Epithelial cell of esophagus (primary cell): ENCODE data around the gene TSPAN3.
A peak's percentile ranks its signal among the peaks of the same experiment; 100 is the strongest.

Source experiments
- DNase-seq: peaks from one replicate; pipeline ENCODE4 v3.0.0; 2010; ENCODE audit warnings: low read depth
- H3K4me3 ChIP-seq: 2 replicates; pipeline ENCODE4 v1.5.1; 2011; ENCODE audit warnings: mild to moderate bottlenecking, low read length, control low read depth
- CTCF ChIP-seq: IDR thresholded peaks from 2 replicates; pipeline ENCODE4 v1.5.1; 2011; ENCODE audit warnings: low read depth, mild to moderate bottlenecking, low read length, control low read depth, inconsistent platforms; ENCODE audit not compliant: insufficient read depth; ENCODE audit errors: missing control alignments

TSPAN3 gene

GRCh38 chr15:77111789-77112188, 40.9 kb upstream of the TSPAN3 start:
- no peak overlapping the region for H3K4me3 ChIP-seq
- TF ChIP-seq CTCF = no peak

DNA sequence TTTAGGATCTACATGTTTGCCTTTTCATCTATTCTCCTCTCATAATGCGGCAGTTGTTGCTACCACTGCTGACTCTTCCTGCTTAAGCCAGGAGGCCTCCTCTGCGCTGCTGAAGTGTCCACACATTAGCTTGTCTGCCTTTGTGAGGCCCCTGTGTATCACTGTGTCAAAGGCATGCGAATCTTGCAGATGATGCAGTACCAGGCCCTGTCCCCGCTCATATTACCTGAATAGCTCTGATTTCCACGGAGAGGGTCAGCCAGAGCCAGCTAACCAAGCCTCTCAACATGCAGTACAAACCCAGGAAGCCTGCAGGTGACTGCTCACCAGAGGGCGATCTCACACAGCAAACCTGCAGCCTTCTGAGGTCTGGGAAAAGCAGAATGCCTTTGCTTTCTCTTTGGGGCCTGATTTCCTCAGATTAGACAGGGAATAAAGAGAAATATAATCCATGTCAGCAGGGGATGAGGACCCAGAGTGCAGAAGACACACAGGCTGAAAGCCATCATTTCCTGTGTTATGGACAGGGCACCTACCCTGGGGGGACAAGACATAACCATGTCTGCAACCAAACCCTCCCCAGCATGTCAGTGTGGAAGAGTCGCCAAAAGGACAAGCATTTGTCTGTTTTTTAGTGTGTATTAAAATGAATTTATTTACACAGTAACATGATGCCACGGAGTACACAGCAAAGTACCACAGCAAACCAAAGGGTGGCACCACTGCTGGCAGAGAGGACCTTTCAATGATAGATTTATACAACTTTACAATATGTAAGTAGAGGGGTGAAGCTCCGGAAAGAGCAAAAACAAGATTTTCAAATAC, 36.8 kb upstream of the TSPAN3 start:
- peak; percentile 51 for DNase-seq
- no peak overlapping the region for H3K4me3 ChIP-seq
- peak; percentile 84 for TF ChIP-seq CTCF

More at GRCh38 chr15:77111789-77112188, 40.9 kb upstream of the TSPAN3 start:
- no peak for DNase-seq

- no peak for TF ChIP-seq CTCF
- DNase-seq = no peak
- no peak overlapping the region for H3K4me3 ChIP-seq
Measured at GRCh38 chr15:77107068-77107467, 36.2 kb upstream of the TSPAN3 start.

DNA sequence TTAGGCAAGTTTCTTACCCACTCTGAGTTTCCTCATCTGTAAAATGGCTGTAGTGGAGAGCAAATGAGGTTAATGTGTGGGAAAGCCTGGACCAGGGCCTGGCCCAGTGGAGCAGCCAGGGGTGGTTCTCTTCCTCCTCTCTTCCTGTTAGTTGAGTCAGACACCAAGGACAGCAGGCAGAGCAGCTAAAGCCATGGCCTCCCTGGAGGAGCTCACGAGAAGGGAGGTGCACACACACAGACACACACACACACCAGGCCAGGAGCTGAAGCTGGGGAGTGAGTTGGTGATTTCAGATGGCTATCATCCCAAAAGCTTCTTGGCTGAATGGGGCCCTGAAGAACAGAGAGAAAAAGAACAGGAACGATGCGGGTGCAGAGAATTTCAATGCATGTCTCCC, 33.2 kb upstream of the TSPAN3 start:
- DNase-seq = no peak
- TF ChIP-seq CTCF = no peak
- H3K4me3 ChIP-seq = no peak overlapping the region

DNA sequence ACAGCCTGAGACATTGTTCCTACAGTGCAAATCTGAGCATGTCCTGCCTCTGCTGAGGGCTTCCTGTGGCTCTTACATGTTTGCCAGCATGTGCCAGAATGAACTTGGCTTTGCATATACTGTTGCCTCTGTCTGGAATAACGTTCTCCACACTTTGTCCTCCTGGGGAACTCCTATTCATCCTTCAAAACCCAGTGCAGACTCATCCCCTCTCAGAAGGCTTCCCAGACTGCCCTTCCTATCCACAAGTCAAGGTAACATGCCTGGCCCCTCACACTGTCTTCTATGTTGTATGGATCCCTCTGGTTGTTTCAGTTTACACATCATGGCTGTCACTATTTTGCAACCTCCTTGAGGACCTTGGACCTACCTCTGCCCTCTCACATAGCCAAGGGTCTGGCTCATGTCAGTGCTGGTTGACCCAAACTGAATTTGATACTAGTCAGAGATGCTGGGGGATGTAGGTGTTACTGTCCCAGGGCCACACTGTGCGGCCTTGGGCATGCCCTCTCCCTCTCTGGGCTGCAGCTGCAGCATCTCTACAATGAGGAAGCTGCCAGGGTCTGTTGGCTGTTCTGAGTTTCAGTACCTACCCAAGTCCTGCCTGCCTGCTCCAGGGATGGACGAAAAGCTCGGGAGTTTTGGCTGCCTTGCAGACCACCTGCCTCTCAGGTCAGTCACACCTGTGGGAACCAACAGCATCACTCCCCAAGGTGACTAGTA, 29.0 kb upstream of the TSPAN3 start:
- no peak for TF ChIP-seq CTCF

GRCh38 chr15:77098572-77098971, 27.7 kb upstream of the TSPAN3 start:
- no peak for DNase-seq
- no peak overlapping the region for H3K4me3 ChIP-seq
- TF ChIP-seq CTCF = no peak

More for the DNA sequence above, 29.0 kb upstream of the TSPAN3 start:
- no peak for DNase-seq
- H3K4me3 ChIP-seq = no peak overlapping the region
